Panc1 (cell line): ENCODE measurements around the gene TBRG4. TPM values are rescaled to one million over a fixed set of nuclear protein-coding genes. Genes with fewer than 3 reads are reported as not detected.

Experiments
- ATAC-seq: fragments of 200-7000 bp; cut with Tn5 transposase; 2 replicates; pipeline ENCODE4 v1.9.1; 2020; ENCODE audit warnings: mild to moderate bottlenecking, moderate library complexity
- BruUV-seq: library from RNA; stranded (reverse); fragments of 400-500 nt; replicated peaks from 2 replicates; lab custom pipeline; 2021; lab: Mats Ljungman, UMichigan
- CTCF ChIA-PET: fragments of 300-600 bp; sonication (Branson Sonifier 250); formaldehyde crosslinking; loops from one replicate; lab custom pipeline; 2022; ENCODE audit warnings: antibody characterized with exemption; lab: Charles Lee
- POLR2A ChIA-PET: fragments of 300-600 bp; sonication (Branson Sonifier 250); formaldehyde crosslinking; loops from one replicate; lab custom pipeline; 2022; ENCODE audit warnings: antibody characterized with exemption; lab: Charles Lee
- DNase-seq: peaks from one replicate; pipeline ENCODE4 v3.0.0-alpha.2; 2010; ENCODE audit warnings: low read depth, low spot score
- H3K27ac ChIP-seq: 2 replicates; pipeline ENCODE4 v1.5.1; 2011; ENCODE audit warnings: mild to moderate bottlenecking, low read length, inconsistent platforms
- H3K27me3 ChIP-seq: fragments of 200-500 bp; sonication (Bioruptor generic); 2 replicates; pipeline ENCODE4 v1.6.0; 2014; ENCODE audit warnings: low read length, inconsistent platforms; ENCODE audit not compliant: control insufficient read depth, insufficient read depth
- H3K36me3 ChIP-seq: fragments of 200-500 bp; sonication (Bioruptor generic); 2 replicates; pipeline ENCODE4 v1.5.1; 2014; ENCODE audit warnings: inconsistent platforms, mild to moderate bottlenecking, low read length, moderate library complexity; ENCODE audit not compliant: control insufficient read depth, insufficient read depth
- H3K4me1 ChIP-seq: 2 replicates; pipeline ENCODE4 v1.5.1; 2011; ENCODE audit warnings: inconsistent platforms, mild to moderate bottlenecking, low read length, moderate library complexity; ENCODE audit not compliant: control insufficient read depth, insufficient read depth
- H3K4me3 ChIP-seq, 2 experiments: 2 replicates each; pipeline ENCODE4 v1.5.1; 2011 to 2012; ENCODE audit warnings: low read depth in 2 of 2, low read length in 2 of 2, mild to moderate bottlenecking in 2 of 2, inconsistent platforms in 1 of 2, moderate library complexity in 1 of 2
- H3K9me3 ChIP-seq: fragments of 200-500 bp; sonication (Bioruptor generic); 2 replicates; pipeline ENCODE4 v1.5.1; 2014; ENCODE audit warnings: low read depth, mild to moderate bottlenecking, inconsistent platforms, low read length, moderate library complexity; ENCODE audit not compliant: control insufficient read depth, insufficient read depth
- POLR2AphosphoS5 ChIP-seq: IDR thresholded peaks from 2 replicates; pipeline ENCODE4 v1.6.1; 2012; ENCODE audit warnings: mild to moderate bottlenecking, low read depth, low read length, moderate library complexity
- REST ChIP-seq, 2 experiments: IDR thresholded peaks; 2 replicates each; pipeline ENCODE4 v1.6.1; 2011 to 2012; ENCODE audit warnings: low read depth in 2 of 2, control low read depth in 1 of 2, low read length in 1 of 2, mild to moderate bottlenecking in 1 of 2, moderate library complexity in 1 of 2; ENCODE audit not compliant: insufficient read depth in 1 of 2
- SIN3A ChIP-seq: IDR thresholded peaks from 2 replicates; pipeline ENCODE4 v1.6.1; 2012; ENCODE audit warnings: low read depth, mild to moderate bottlenecking, low read length, moderate library complexity, borderline replicate concordance; ENCODE audit not compliant: insufficient read depth
- TCF7L2 ChIP-seq: IDR thresholded peaks from 2 replicates; pipeline ENCODE4 v1.6.1; 2011; ENCODE audit warnings: mild to moderate bottlenecking, low read depth, low read length, inconsistent platforms
- in situ Hi-C: cut with HindIII; loops from 2 replicates; pipeline ENCODE4 v1.10.0; 2016; ENCODE audit warnings: low sequenced_read_pairs, low pct_unique_long_range_greater_than_20kb
- intact Hi-C: fragments of 100-400 bp; cut with micrococcal nuclease; formaldehyde crosslinking; loops from one replicate; pipeline ENCODE4 v1.10.0; 2022; ENCODE audit not compliant: unreplicated experiment
- total RNA-seq: library from RNA; stranded (reverse); gene quantifications from one replicate; pipeline ENCODE4 v1.2.1, GENCODE V29; 2021; ENCODE audit not compliant: unreplicated experiment
- TF ChIP-seq, protein P1 (sequence below): fragments of 450-650 bp; IDR thresholded peaks from 2 replicates; pipeline ENCODE4 v1.5.1; 2017; ENCODE audit warnings: mild to moderate bottlenecking

TBRG4 gene
- total RNA-seq, 1 experiment from 2014 or later, result 149 TPM

GRCh38 chr7:45057878-45058277, 53.6 kb downstream of the TBRG4 start:
- Histone ChIP-seq H3K4me1 (no peaks in the 10 kb centered on the region), H3K4me3 (no peak overlapping the region), H3K9me3 (no peaks in the 10 kb centered on the region), H3K27me3 (no peaks in the 10 kb centered on the region), H3K27ac (no peak overlapping the region), H3K36me3 (no peaks in the 10 kb centered on the region)
- no TSS peak for BruUV-seq
- 0 out of 2 replicates have a peak, but pooled peaks have one; percentile 31 for ATAC-seq
- intact Hi-C loops (no loop called here), in situ Hi-C loops (no loop called here)
- CTCF ChIA-PET, result no interaction called here
- TF ChIP-seq REST (IDR thresholded peaks at IDR 0.05; ENCODE audit: insufficient read depth in 1 of 2, low read depth in 2 of 2, low read length in 1 of 2), result no peak
- TF ChIP-seq SIN3A, result no peak
- TF ChIP-seq, protein P1, sequence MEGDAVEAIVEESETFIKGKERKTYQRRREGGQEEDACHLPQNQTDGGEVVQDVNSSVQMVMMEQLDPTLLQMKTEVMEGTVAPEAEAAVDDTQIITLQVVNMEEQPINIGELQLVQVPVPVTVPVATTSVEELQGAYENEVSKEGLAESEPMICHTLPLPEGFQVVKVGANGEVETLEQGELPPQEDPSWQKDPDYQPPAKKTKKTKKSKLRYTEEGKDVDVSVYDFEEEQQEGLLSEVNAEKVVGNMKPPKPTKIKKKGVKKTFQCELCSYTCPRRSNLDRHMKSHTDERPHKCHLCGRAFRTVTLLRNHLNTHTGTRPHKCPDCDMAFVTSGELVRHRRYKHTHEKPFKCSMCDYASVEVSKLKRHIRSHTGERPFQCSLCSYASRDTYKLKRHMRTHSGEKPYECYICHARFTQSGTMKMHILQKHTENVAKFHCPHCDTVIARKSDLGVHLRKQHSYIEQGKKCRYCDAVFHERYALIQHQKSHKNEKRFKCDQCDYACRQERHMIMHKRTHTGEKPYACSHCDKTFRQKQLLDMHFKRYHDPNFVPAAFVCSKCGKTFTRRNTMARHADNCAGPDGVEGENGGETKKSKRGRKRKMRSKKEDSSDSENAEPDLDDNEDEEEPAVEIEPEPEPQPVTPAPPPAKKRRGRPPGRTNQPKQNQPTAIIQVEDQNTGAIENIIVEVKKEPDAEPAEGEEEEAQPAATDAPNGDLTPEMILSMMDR, result no peak
- TF ChIP-seq TCF7L2, result no peak
- no peak for TF ChIP-seq POLR2AphosphoS5
- POLR2A ChIA-PET, result no interaction called here
- no peak for DNase-seq

DNA sequence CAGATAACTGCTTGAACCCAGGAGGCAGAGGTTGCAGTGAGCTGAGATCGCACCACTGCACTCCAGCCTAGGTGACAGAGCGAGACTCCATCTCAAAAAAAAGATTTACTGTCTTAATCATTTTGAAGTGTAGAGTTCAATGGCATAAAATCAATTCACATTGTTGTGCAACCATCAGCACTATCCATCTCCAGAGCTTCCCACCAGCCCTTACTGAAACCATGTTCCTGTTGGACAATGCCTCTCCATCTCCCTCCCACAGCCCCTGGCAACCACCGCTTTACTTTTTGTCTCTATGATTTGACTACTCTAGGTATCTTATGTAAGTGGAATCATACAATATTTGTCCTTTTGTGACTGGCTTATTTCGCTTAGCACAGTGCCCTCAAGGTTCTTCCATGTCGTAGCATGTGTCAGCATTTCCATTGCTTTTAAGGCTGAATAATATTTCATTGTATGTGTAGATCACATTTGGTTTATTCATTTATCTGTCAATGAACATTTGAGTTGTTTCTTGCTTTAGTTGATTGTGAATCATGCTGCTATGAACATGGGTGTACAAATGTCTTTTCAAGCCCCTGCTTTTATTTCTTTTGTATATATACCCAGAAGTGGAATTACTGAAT, 55.8 kb downstream of the TBRG4 start:
- in situ Hi-C loops (no loop called here), intact Hi-C loops (no loop called here)
- Histone ChIP-seq H3K27ac (no peak overlapping the region), H3K9me3 (no peaks in the 10 kb centered on the region), H3K36me3 (no peaks in the 10 kb centered on the region), H3K4me3 (no peak overlapping the region), H3K27me3 (no peaks in the 10 kb centered on the region), H3K4me1 (no peaks in the 10 kb centered on the region)
- POLR2A ChIA-PET, result no interaction called here
- TF ChIP-seq POLR2AphosphoS5 (no peak), REST (IDR thresholded peaks at IDR 0.05; ENCODE audit: insufficient read depth in 1 of 2, low read depth in 2 of 2, low read length in 1 of 2) (no peak), SIN3A (no peak), TCF7L2 (no peak)
- TF ChIP-seq, protein P1, result no peak
- ATAC-seq (no peak), DNase-seq (no peak)
- CTCF ChIA-PET, result no interaction called here
- no TSS peak for BruUV-seq
